ENCODE data around the gene LANCL3.
"Not testable (repeated sequence)": the region's sequence is repeated elsewhere in the genome, so short reads cannot be mapped to it uniquely, and the experiment has no call there.

Gene LANCL3

GRCh38 chrX:37627602-37628001 is 56.1 kb downstream of the LANCL3 start:
- DNase-seq: no peak

- DNase-seq: no peak
Measured at GRCh38 chrX:37638047-37638446, 66.6 kb downstream of the LANCL3 start.

- no peak for DNase-seq
Measured at GRCh38 chrX:37640142-37640541, 68.7 kb downstream of the LANCL3 start.

GRCh38 chrX:37641859-37642258 is 70.4 kb downstream of the LANCL3 start:
- no peak for DNase-seq

- no peak for DNase-seq
Measured at GRCh38 chrX:37644381-37645305, 73.2 kb downstream of the LANCL3 start.

- DNase-seq: no peak
Measured at GRCh38 chrX:37646254-37646653, 74.8 kb downstream of the LANCL3 start.

- not testable (repeated sequence) for DNase-seq
Measured at GRCh38 chrX:37650879-37651278, 79.4 kb downstream of the LANCL3 start.

- DNase-seq: no peak
Measured at GRCh38 chrX:37651921-37652452, 80.5 kb downstream of the LANCL3 start.

- no peak for DNase-seq
Measured at GRCh38 chrX:37652589-37653231, 81.2 kb downstream of the LANCL3 start.

GRCh38 chrX:37653397-37654085 is 82.1 kb downstream of the LANCL3 start:
- no peak for DNase-seq

GRCh38 chrX:37658343-37659030 is 87.0 kb downstream of the LANCL3 start:
- DNase-seq: no peak

GRCh38 chrX:37659047-37659446 is 87.6 kb downstream of the LANCL3 start:
- DNase-seq: no peak

GRCh38 chrX:37662181-37662580 is 90.7 kb downstream of the LANCL3 start:
- DNase-seq: no peak

GRCh38 chrX:37666516-37666915 is 95.1 kb downstream of the LANCL3 start:
- no peak for DNase-seq

- DNase-seq: no peak
Measured at GRCh38 chrX:37667141-37667540, 95.7 kb downstream of the LANCL3 start.

GRCh38 chrX:37672563-37672962 is 101.1 kb downstream of the LANCL3 start:
- DNase-seq: no peak

GRCh38 chrX:37676811-37677210 is 105.3 kb downstream of the LANCL3 start:
- DNase-seq: no peak

GRCh38 chrX:37677243-37677642 is 105.8 kb downstream of the LANCL3 start:
- DNase-seq: no peak

- no peak for DNase-seq
Measured at GRCh38 chrX:37677765-37678164, 106.3 kb downstream of the LANCL3 start.

GRCh38 chrX:37678574-37678973 is 107.1 kb downstream of the LANCL3 start:
- DNase-seq: no peak

GRCh38 chrX:37679230-37679629 is 107.8 kb downstream of the LANCL3 start:
- no peak for DNase-seq

- DNase-seq: no peak
Measured at GRCh38 chrX:37679888-37680287, 108.4 kb downstream of the LANCL3 start.

- DNase-seq: no peak
Measured at GRCh38 chrX:37684426-37684825, 113.0 kb downstream of the LANCL3 start.
